ENCODE results near the gene EGFR. TPM values are rescaled to one million over a fixed set of nuclear protein-coding genes. Genes with fewer than 3 reads are reported as not detected.

Gene EGFR
- polyA plus RNA-seq, 1 donor from 2014 or later: 0.22 TPM

DNA sequence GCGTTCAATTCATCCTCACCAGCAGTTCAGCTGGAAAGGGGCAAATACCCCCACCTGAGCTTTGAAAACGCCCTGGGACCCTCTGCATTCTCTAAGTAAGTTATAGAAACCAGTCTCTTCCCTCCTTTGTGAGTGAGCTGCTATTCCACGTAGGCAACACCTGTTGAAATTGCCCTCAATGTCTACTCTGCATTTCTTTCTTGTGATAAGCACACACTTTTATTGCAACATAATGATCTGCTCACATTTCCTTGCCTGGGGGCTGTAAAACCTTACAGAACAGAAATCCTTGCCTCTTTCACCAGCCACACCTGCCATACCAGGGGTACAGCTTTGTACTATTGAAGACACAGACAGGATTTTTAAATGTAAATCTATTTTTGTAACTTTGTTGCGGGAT is 190.5 kb downstream of the EGFR start:
- Histone ChIP-seq H4K20me1 (ENCODE audit: insufficient read depth) (no peaks in the 10 kb centered on the region), H3K9me2 (ENCODE audit: insufficient read depth, low read length) (no peaks in the 10 kb centered on the region), H3K36me3 (ENCODE audit: insufficient read depth, low read length) (no peaks in the 10 kb centered on the region), H3K79me2 (replicated peaks; ENCODE audit: insufficient read depth, low read length) (no peaks in the 10 kb centered on the region), H2AFZ (ENCODE audit: low read depth, low read length) (no peak overlapping the region), H3K4me2 (ENCODE audit: low read length) (no peak overlapping the region), H3K9me3 (ENCODE audit: low read length) (no peaks in the 10 kb centered on the region), H3F3A (ENCODE audit: insufficient read depth, low read length, poor library complexity, severe bottlenecking) (no peaks in the 10 kb centered on the region), H3K27ac (ENCODE audit: low read length) (no peak overlapping the region), H3K9ac (ENCODE audit: low read length) (no peak overlapping the region), H3K4me3 (ENCODE audit: low read length) (no peak overlapping the region), H3K27me3 (ENCODE audit: insufficient read depth, low read depth, low read length) (no peaks in the 10 kb centered on the region)
- TF ChIP-seq SMC3 (conservative IDR thresholded peaks at IDR 0.05; ENCODE audit: poor library complexity) (no peak), EZH2 (IDR thresholded peaks at IDR 0.05; ENCODE audit: borderline replicate concordance, insufficient read depth, low read length, poor library complexity, severe bottlenecking) (no peak), MXI1 (conservative IDR thresholded peaks at IDR 0.05; ENCODE audit: poor library complexity, severe bottlenecking) (no peak), POLR2AphosphoS5 (IDR thresholded peaks at IDR 0.05) (no peak), EP300 (conservative IDR thresholded peaks at IDR 0.05; ENCODE audit: poor library complexity, severe bottlenecking) (no peak), RAD21 (conservative IDR thresholded peaks at IDR 0.05) (no peak)
- TF ChIP-seq, protein P1, sequence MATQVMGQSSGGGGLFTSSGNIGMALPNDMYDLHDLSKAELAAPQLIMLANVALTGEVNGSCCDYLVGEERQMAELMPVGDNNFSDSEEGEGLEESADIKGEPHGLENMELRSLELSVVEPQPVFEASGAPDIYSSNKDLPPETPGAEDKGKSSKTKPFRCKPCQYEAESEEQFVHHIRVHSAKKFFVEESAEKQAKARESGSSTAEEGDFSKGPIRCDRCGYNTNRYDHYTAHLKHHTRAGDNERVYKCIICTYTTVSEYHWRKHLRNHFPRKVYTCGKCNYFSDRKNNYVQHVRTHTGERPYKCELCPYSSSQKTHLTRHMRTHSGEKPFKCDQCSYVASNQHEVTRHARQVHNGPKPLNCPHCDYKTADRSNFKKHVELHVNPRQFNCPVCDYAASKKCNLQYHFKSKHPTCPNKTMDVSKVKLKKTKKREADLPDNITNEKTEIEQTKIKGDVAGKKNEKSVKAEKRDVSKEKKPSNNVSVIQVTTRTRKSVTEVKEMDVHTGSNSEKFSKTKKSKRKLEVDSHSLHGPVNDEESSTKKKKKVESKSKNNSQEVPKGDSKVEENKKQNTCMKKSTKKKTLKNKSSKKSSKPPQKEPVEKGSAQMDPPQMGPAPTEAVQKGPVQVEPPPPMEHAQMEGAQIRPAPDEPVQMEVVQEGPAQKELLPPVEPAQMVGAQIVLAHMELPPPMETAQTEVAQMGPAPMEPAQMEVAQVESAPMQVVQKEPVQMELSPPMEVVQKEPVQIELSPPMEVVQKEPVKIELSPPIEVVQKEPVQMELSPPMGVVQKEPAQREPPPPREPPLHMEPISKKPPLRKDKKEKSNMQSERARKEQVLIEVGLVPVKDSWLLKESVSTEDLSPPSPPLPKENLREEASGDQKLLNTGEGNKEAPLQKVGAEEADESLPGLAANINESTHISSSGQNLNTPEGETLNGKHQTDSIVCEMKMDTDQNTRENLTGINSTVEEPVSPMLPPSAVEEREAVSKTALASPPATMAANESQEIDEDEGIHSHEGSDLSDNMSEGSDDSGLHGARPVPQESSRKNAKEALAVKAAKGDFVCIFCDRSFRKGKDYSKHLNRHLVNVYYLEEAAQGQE (IDR thresholded peaks at IDR 0.05; ENCODE audit: borderline replicate concordance): no peak
- TF ChIP-seq, protein P2, sequence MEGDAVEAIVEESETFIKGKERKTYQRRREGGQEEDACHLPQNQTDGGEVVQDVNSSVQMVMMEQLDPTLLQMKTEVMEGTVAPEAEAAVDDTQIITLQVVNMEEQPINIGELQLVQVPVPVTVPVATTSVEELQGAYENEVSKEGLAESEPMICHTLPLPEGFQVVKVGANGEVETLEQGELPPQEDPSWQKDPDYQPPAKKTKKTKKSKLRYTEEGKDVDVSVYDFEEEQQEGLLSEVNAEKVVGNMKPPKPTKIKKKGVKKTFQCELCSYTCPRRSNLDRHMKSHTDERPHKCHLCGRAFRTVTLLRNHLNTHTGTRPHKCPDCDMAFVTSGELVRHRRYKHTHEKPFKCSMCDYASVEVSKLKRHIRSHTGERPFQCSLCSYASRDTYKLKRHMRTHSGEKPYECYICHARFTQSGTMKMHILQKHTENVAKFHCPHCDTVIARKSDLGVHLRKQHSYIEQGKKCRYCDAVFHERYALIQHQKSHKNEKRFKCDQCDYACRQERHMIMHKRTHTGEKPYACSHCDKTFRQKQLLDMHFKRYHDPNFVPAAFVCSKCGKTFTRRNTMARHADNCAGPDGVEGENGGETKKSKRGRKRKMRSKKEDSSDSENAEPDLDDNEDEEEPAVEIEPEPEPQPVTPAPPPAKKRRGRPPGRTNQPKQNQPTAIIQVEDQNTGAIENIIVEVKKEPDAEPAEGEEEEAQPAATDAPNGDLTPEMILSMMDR (IDR thresholded peaks at IDR 0.05; ENCODE audit: poor library complexity, severe bottlenecking): no peak

DNA sequence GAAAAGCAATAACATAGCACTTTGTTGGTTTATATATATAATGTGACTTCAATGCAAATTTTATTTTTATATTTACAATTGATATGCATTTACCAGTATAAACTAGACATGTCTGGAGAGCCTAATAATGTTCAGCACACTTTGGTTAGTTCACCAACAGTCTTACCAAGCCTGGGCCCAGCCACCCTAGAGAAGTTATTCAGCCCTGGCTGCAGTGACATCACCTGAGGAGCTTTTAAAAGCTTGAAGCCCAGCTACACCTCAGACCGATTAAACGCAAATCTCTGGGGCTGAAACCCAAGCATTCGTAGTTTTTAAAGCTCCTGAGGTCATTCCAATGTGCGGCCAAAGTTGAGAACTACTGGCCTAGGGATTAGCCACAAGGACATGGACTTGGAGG is 191.4 kb downstream of the EGFR start:
- H3K4me2 ChIP-seq (ENCODE audit: low read length): no peak overlapping the region
- H2AFZ ChIP-seq (ENCODE audit: low read depth, low read length): no peak overlapping the region
- H3K9me2 ChIP-seq (ENCODE audit: insufficient read depth, low read length): no peaks in the 10 kb centered on the region
- H3K9ac ChIP-seq (ENCODE audit: low read length): no peak overlapping the region
- H3K4me3 ChIP-seq (ENCODE audit: low read length): no peak overlapping the region
- no peaks in the 10 kb centered on the region for H4K20me1 ChIP-seq (ENCODE audit: insufficient read depth)
- no peaks in the 10 kb centered on the region for H3K36me3 ChIP-seq (ENCODE audit: insufficient read depth, low read length)
- no peaks in the 10 kb centered on the region for H3K9me3 ChIP-seq (ENCODE audit: low read length)
- no peaks in the 10 kb centered on the region for H3K79me2 ChIP-seq (replicated peaks; ENCODE audit: insufficient read depth, low read length)
- H3K27me3 ChIP-seq (ENCODE audit: insufficient read depth, low read depth, low read length): no peaks in the 10 kb centered on the region
- H3K27ac ChIP-seq (ENCODE audit: low read length): no peak overlapping the region
- H3F3A ChIP-seq (ENCODE audit: insufficient read depth, low read length, poor library complexity, severe bottlenecking): no peaks in the 10 kb centered on the region
- TF ChIP-seq, protein P2 (IDR thresholded peaks at IDR 0.05; ENCODE audit: poor library complexity, severe bottlenecking): no peak
- TF ChIP-seq, protein P1 (IDR thresholded peaks at IDR 0.05; ENCODE audit: borderline replicate concordance): no peak
- no peak for TF ChIP-seq POLR2AphosphoS5 (IDR thresholded peaks at IDR 0.05)
- TF ChIP-seq RAD21 (conservative IDR thresholded peaks at IDR 0.05): no peak
- TF ChIP-seq SMC3 (conservative IDR thresholded peaks at IDR 0.05; ENCODE audit: poor library complexity): no peak
- TF ChIP-seq EP300 (conservative IDR thresholded peaks at IDR 0.05; ENCODE audit: poor library complexity, severe bottlenecking): no peak
- TF ChIP-seq MXI1 (conservative IDR thresholded peaks at IDR 0.05; ENCODE audit: poor library complexity, severe bottlenecking): no peak
- no peak for TF ChIP-seq TAF1 (IDR thresholded peaks at IDR 0.05; ENCODE audit: low read depth)
- no peak for TF ChIP-seq EZH2 (IDR thresholded peaks at IDR 0.05; ENCODE audit: borderline replicate concordance, insufficient read depth, low read length, poor library complexity, severe bottlenecking)

Data from neural cell (in vitro differentiated cells).